Memory B cell (primary cell): ENCODE measurements around the gene ESPNL.

Source experiments
- ATAC-seq: fragments of 150-1000 bp; cut with Tn5 transposase; 2 replicates; pipeline ENCODE4 v1.10.0; 2021; ENCODE audit warnings: low read depth, mild to moderate bottlenecking, moderate library complexity
- DNase-seq, 2 donors: peaks; one replicate each; pipeline ENCODE4 v3.0.0; 2022; ENCODE audit warnings: low spot score in 2 of 2
- H3K27ac Mint-ChIP-seq: one replicate; pipeline ENCODE4 v1.8.0; 2022; ENCODE audit warnings: mild to moderate bottlenecking, moderate library complexity, mixed read lengths
- H3K27me3 Mint-ChIP-seq: one replicate; pipeline ENCODE4 v1.8.0; 2022; ENCODE audit warnings: mixed read lengths
- H3K36me3 Mint-ChIP-seq: one replicate; pipeline ENCODE4 v1.8.0; 2022; ENCODE audit warnings: mild to moderate bottlenecking, mixed read lengths
- H3K4me1 Mint-ChIP-seq: one replicate; pipeline ENCODE4 v1.8.0; 2022; ENCODE audit warnings: mixed read lengths
- H3K4me3 Mint-ChIP-seq: one replicate; pipeline ENCODE4 v1.8.0; 2022; ENCODE audit warnings: mild to moderate bottlenecking, moderate library complexity, mixed read lengths
- H3K9me3 Mint-ChIP-seq: one replicate; pipeline ENCODE4 v1.8.0; 2022; ENCODE audit warnings: mixed read lengths

ESPNL gene

DNA sequence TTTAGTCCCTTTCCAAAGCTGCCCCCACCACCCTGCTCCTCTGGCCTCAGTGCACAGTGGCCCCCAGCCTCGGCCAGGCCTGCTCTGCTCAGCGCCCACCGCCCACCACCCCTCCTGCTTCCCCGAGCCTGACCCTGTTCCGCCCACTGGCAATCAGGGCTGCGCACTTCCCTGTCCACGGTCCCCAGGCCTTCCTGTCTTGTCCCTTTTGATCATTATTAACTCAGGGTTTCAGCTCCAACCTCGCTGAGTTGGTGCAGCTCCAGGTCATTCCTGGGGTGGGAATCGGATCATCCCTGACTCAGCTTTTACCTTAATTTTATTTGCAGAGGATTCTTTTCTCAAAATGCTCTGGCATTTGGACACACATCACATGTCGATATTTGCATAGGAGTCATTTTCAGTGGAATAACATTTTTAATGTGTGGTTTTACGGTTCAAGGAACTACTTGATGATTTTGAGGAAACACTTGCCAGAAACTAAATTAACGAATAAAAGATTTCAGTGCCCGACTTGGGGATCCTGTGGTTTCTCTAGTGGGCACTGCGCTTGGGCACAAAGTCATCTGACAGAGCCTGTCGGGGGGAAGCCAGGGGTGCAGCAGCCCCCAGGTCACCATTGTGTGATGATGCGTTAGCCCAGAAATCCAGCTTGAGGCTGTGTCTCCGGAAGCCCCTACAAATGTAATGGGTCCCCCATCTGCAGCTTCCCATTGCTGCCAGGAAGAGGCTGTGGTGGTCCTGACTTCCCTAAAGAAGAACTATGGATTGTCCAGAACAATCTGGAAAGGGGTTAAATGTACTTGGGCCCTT is 1.0 kb upstream of the ESPNL start:
- H3K4me3 Mint-ChIP-seq, result peak overlapping the region; percentile 78
- DNase-seq (peak in 1 of 2 donors; percentile 15), ATAC-seq (peak; percentile 19)
- no peaks in the 10 kb centered on the region for H3K9me3 Mint-ChIP-seq
- peak overlapping the region; percentile 58 for H3K27ac Mint-ChIP-seq
- peaks cover 13% of the 10 kb centered on the region for H3K4me1 Mint-ChIP-seq
- H3K27me3 Mint-ChIP-seq, result no peaks in the 10 kb centered on the region
- H3K36me3 Mint-ChIP-seq, result no peaks in the 10 kb centered on the region

DNA sequence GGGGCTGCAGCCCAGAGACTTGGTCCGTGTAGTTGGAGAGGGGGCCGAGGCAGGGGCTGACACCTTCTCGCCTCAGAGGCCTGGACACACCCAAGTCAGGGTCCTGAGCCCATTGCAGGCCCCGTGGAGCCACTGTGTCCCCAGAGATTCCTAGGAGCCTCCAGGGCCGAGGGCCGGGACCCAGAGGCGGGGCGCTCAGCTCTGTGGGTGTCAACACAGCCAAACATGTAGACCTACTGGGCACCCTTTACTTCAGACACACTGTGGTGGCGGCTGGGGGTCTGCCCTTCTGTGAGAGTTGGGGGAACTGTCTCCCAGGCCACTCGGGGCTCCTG is 459 bp upstream of the ESPNL start:
- Mint-ChIP-seq H3K36me3 (no peaks in the 10 kb centered on the region), H3K27me3 (no peaks in the 10 kb centered on the region), H3K4me1 (peaks cover 13% of the 10 kb centered on the region), H3K4me3 (no peak overlapping the region), H3K27ac (no peak overlapping the region), H3K9me3 (no peaks in the 10 kb centered on the region)
- ATAC-seq (no peak), DNase-seq (no peak)

DNA sequence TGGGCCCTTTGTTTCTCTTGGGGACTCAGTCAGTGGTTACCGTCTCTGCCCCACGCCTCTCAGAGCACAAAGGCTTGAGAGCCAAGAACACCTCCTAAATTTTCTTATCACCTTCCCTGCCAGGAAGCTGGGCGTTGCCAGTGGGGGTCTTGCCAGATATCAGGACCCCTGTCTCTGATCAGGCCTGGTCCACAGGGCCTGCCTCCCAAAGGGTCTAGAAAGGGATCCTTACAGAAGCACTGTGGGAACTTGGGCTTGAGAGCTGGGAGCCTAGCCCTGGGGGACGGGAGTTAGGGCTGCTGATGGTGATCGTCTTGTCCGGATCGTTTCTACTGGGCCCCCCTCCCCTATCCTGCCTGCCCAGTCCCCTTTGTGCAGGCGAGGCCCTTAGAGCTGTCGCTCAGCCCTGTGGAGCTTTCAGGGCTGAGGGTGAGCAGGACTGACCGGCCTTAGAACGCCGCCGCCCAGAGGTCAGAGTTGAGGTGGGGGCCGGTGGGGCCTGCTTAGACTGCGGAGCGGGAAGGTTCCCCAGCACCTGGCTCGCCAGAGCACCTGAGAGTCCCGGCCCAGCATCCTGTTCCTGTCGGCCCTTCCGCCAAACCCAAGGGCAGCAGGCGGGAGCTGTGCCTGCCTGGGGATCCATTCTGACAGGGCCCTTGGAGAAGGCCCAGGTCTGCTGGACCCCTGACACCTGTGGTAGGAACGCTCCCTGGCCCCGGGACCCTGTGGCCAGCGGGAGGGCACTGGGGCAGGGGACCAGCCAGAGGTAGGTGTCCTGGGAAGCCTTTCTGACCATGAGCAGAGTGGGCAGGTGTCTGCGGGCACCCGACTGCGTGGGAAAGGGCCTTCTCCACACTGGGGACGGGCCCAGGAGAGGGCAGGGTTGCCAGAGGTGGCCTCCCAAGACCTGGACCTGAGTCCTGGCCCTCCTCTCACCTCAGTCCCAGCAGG is 956 bp downstream of the ESPNL start:
- no peak for DNase-seq
- no peak for ATAC-seq
- Mint-ChIP-seq H3K27me3 (no peaks in the 10 kb centered on the region), H3K36me3 (no peaks in the 10 kb centered on the region), H3K4me3 (no peak overlapping the region), H3K9me3 (no peaks in the 10 kb centered on the region), H3K4me1 (peaks cover 13% of the 10 kb centered on the region), H3K27ac (no peak overlapping the region)

DNA sequence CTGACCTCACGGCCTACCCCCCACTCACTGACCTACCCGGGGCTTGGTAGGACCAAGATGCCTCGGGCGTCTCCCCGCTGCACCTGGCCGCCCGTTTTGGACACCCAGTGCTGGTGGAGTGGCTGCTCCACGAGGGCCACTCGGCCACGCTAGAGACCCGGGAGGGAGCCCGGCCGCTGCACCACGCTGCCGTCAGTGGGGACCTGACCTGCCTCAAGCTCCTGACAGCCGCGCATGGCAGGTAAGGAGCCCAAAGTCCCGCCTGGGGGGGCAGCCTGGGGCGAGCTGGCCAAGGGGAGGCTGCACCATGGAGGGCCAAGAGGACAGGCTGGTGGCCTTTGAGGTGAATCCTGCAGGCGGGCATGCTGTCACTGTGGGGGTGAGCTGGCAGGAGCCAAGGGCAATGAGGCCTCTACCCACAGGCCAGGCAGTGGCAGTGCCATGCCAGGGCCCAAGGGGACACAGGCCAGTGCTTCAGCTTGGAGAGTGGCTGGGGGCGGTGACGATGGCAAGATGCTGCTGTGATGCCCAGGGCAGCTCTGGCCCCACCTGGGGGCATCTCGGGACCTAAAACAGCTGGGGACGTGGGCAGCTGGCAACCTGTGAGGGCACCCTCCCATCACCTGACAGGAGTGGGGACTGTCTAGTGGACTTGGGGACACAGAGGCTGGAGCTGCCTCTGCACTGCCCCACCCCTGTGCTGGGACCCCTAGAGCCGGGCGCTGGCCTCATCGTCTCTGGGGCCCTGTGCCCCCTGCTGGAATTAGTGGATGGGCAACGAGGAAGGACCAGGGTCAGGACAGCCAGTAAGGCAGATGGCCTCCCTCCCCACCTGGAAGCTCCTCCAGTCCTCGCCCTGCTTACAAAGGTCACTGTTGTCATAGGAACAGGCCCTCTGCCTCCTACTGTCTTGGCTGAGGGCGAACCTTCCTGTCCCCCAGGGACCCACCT is 2.0 kb downstream of the ESPNL start:
- peaks cover 16% of the 10 kb centered on the region for H3K4me1 Mint-ChIP-seq
- no peaks in the 10 kb centered on the region for H3K36me3 Mint-ChIP-seq
- ATAC-seq (no peak), DNase-seq (no peak)
- no peak overlapping the region for H3K27ac Mint-ChIP-seq
- no peaks in the 10 kb centered on the region for H3K9me3 Mint-ChIP-seq
- no peaks in the 10 kb centered on the region for H3K27me3 Mint-ChIP-seq
- no peak overlapping the region for H3K4me3 Mint-ChIP-seq

DNA sequence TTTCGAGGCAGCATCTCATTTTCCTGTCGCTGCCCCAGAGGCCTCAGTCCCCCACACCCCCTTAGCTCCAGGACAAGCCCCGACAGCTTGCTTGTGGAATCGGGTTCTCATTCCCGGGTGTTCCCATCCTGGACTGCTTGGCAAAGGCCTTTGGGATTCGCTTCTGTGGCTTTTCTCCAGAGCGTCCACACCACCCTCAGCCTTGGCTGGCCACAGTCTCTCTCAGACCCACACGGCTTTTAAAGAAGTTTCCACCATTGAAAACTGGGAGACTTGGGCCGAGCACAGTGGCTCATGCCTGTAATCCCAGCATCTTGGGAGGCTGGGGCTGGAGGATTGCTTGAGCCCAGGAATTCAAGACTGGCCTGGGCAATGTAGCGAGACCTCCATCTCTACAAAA is 2.7 kb downstream of the ESPNL start:
- no peak for DNase-seq
- H3K4me1 Mint-ChIP-seq, result peaks cover 22% of the 10 kb centered on the region
- no peaks in the 10 kb centered on the region for H3K36me3 Mint-ChIP-seq
- H3K27ac Mint-ChIP-seq, result no peak overlapping the region
- H3K9me3 Mint-ChIP-seq, result no peaks in the 10 kb centered on the region
- no peak for ATAC-seq
- no peaks in the 10 kb centered on the region for H3K27me3 Mint-ChIP-seq
- no peak overlapping the region for H3K4me3 Mint-ChIP-seq

DNA sequence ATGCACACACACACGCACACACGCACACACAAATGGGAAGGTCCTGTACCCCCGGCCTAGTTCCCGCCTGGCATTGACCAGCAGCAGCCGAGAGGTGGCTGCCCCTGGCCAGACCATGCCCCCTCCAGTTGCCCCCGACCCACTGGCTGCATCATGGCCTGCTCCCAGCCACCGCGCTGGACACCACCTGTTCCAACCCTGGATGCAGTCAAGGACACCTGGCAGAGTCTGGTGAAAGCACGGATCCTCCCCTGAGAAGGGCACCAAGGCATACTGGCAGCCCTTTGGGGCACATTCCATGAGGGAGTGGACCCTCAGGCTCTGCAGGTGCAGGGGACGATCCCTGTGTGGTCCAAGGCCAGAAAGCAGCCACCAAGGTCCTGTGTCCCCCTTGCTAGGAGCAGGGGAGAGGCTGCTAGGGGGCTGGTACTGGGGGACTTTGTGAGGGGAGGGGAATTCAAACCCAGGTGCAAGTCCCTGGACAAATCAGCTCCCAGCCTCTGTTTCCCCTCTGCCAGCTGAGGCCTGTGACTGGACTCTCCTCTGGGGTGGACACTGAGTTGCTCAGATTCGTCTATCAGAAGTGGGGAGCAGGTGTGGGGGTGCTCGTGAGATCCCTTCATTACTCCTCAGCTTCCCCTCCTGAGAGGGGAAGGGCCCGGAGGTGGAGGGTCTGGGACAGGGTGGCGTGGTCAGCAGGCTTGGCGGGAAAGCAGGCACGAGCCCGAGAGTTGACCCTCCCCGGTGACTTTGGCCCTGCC is 3.5 kb downstream of the ESPNL start:
- Mint-ChIP-seq H3K27ac (no peak overlapping the region), H3K27me3 (no peaks in the 10 kb centered on the region), H3K9me3 (no peaks in the 10 kb centered on the region), H3K36me3 (no peaks in the 10 kb centered on the region), H3K4me3 (no peak overlapping the region), H3K4me1 (peaks cover 26% of the 10 kb centered on the region)
- ATAC-seq (no peak), DNase-seq (no peak)

DNA sequence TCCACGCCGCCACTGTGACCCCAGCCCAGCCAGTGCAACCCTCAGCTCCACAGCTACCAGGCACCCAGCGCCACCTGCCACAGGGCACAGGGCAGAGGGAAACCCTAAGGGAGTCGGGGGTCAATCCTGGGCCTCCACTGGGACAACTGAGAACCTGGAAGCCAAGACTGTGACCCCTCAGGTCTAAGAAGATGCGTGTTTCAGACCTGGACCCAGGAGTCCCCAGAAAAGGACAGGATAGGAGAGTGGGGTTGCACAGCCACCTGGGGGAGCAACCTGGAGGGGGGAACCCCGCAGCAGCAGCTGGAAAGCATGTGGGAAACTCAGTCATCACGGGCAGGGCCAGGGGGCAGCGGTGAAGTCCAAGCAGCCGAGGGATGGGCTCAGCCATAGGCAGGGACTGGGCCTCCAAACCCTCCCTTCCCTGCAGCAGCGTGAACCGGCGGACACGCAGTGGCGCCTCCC is 4.1 kb downstream of the ESPNL start:
- ATAC-seq, result no peak
- H3K4me3 Mint-ChIP-seq, result no peak overlapping the region

DNA sequence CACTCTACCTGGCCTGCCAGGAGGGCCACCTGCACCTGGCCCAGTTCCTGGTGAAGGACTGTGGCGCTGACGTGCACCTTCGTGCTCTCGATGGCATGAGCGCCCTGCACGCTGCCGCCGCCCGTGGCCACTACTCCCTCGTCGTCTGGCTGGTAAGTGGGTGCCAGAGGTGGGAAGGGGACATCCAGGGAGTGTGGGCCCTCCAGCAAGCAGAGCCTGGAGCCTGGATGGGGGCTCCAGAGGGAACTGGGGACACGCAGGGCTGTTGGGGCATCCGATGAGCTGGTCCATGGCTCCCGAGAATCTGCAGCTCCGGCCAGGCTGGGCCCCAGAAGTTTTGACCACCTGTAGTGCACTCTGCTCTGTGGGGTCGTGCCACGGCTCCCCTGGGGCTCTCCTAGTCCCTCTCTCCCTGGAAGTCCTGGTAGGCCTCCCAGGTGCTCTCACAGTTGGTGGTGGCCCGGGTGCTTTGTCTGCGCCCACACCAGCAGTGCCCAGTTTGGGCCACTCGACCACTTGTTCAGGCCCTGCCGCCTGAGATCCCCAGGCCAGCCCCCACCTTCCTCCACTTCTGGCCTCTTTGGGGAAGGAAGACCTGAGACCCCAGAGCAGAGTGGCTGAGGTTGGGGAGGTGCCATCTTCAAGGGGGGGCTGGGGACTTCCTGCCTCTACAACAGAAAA is 4.7 kb downstream of the ESPNL start:
- Mint-ChIP-seq H3K4me1 (peaks cover 27% of the 10 kb centered on the region), H3K27me3 (no peaks in the 10 kb centered on the region), H3K36me3 (no peaks in the 10 kb centered on the region), H3K9me3 (no peaks in the 10 kb centered on the region), H3K27ac (no peak overlapping the region), H3K4me3 (no peak overlapping the region)
- ATAC-seq (no peak), DNase-seq (no peak)

More for the DNA sequence above, 4.1 kb downstream of the ESPNL start:
- no peaks in the 10 kb centered on the region for H3K27me3 Mint-ChIP-seq
- no peaks in the 10 kb centered on the region for H3K36me3 Mint-ChIP-seq
- DNase-seq, result no peak
- no peaks in the 10 kb centered on the region for H3K9me3 Mint-ChIP-seq
- peaks cover 27% of the 10 kb centered on the region for H3K4me1 Mint-ChIP-seq
- no peak overlapping the region for H3K27ac Mint-ChIP-seq

DNA sequence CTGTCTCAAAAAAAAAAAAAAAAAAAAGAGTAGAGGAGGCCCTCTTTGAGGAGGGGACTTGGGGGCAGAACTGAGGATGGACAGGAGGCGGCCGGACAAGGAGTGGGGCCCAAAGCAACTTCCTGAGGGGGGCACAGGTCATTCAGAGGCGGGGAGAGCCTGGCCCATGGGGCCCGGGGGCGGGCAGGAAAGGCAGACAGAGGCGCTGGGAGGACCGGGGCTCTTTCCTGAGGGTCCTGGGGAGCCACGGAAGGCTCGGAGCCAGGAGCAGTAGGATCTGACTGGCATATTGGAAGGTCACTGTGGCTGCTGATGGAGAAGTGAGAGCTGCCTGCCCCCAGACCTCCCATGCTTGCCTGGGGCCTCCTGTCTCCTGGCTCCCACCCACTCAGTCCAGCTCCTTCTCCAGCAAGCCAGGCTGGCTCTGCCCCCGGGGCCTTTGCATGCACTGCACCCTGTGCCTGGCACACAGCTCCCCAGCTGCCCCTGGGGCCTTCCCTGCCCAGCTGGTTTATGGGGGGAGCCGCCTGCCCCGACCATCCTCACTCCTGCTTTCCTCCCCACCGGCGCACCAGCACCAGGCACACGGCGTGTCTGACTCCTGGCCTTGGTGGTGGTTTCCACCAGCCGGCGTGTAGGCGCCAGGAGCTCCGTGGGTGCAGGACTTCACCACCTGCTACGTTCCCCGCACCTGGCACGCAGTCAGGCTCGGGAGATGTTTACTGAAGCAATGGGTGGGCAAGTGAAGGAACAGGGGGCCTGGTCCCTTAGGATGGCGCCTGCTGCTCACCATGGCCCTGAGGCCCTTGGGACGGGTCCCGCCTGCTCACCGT is 5.6 kb downstream of the ESPNL start:
- Mint-ChIP-seq H3K36me3 (no peaks in the 10 kb centered on the region), H3K27ac (no peak overlapping the region), H3K4me3 (no peak overlapping the region), H3K9me3 (no peaks in the 10 kb centered on the region), H3K4me1 (peaks cover 27% of the 10 kb centered on the region), H3K27me3 (no peaks in the 10 kb centered on the region)
- DNase-seq (no peak), ATAC-seq (no peak)

DNA sequence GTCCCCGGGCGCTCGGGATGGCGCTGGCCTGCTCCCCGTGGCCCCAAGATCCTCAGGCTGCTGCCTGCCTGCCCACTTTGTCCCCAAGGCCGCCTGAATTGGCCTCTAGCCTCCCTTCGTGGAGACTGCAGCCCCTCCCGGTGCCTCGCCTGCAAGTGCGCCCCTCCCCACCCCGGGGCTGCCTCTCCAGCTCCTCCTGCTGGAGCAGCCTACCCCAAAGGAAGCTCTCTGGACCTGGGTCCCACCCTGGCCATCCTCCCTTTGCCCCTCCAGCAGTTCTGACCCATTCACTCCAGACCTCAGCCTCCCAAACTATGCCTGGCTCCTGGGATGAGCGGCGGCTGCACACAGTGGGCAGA is 6.2 kb downstream of the ESPNL start:
- H3K4me1 Mint-ChIP-seq, result peaks cover 27% of the 10 kb centered on the region
- no peak for DNase-seq
- H3K4me3 Mint-ChIP-seq, result no peak overlapping the region
- H3K27ac Mint-ChIP-seq, result no peak overlapping the region
- H3K9me3 Mint-ChIP-seq, result peaks cover under 1% of the 10 kb centered on the region
- no peaks in the 10 kb centered on the region for H3K36me3 Mint-ChIP-seq
- ATAC-seq, result no peak
- H3K27me3 Mint-ChIP-seq, result no peaks in the 10 kb centered on the region

DNA sequence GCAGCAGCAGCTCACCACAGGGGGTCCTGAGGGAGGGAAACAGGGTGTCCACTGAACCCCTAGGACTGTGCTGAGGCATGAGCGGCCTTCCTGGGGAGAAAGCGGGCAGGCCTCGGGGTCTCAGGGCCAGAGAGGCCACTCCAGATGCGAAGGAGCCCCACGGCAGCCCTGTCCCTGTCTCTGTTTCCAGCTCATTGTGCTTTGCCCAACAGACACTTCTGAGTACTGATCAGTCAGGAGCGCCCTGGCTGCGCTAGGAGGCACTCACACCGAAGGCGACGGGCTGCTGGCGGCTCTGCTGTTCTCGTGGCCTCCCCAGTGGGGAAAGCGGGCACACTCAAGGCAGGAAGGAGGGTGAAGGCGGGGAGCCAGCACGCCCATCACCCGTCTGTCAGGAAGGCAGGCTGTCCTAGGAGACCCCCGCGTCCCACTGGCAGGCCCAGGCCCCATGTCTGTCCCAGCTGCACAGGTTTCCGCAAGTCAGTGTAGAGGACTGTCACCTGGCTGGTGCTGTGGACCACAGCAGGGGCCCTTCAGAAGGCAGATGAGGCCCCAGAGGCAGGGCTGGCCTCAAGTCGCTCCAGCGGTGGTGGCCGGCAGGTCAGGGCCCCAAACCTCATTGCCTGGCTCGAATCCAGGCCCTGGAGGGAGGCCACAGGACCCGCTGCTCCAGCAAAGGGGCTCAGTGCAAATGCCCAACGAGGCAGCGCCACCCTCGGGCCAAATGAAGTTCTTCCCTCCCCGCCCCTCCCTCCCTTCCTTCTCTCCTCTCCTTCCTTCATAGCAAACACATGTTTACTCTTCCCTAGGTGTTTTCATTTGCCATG is 6.8 kb downstream of the ESPNL start:
- DNase-seq, result peak in 1 of 2 donors; percentile 46
- Mint-ChIP-seq H3K4me1 (peaks cover 27% of the 10 kb centered on the region), H3K27ac (peak overlapping the region; percentile 99), H3K27me3 (no peaks in the 10 kb centered on the region), H3K36me3 (no peaks in the 10 kb centered on the region), H3K4me3 (peak overlapping the region; percentile 98), H3K9me3 (peaks cover 2% of the 10 kb centered on the region)
- ATAC-seq, result no peak
